DMS53 treated with DMSO at 0.1 percent for 48 hours (cell line): ENCODE results near the gene TCHP.
"Not testable (repeated sequence)": the region's sequence is repeated elsewhere in the genome, so short reads cannot be mapped to it uniquely, and the experiment has no call there.

Experiments used
- DNase-seq: peaks from one replicate; lab custom pipeline; 2025; ENCODE audit not compliant: unreplicated experiment; lab: John Stamatoyannopoulos, UW

The TCHP gene

GRCh38 chr12:109899783-109900751, at the start of gene TCHP:
TCHP (plus strand) TSS chr12:109900274; CDS start chr12:109903027, 2,753 bp downstream.
- peak; percentile 89 for DNase-seq

- not testable (repeated sequence) for DNase-seq
These were observed 49.6 kb upstream of the TCHP start for GRCh38 chr12:109850518-109850917.

- no peak for DNase-seq
These were observed 44.7 kb upstream of the TCHP start for GRCh38 chr12:109855377-109855776.

- no peak for DNase-seq
These were observed 42.4 kb upstream of the TCHP start for GRCh38 chr12:109857715-109858114.

GRCh38 chr12:109858764-109859163, 41.3 kb upstream of the TCHP start:
- no peak for DNase-seq

GRCh38 chr12:109860977-109861376, 39.1 kb upstream of the TCHP start:
- no peak for DNase-seq

- DNase-seq, result no peak
These were observed 38.3 kb upstream of the TCHP start for GRCh38 chr12:109861689-109862314.

- not testable (repeated sequence) for DNase-seq
These were observed 37.6 kb upstream of the TCHP start for GRCh38 chr12:109862491-109862890.

GRCh38 chr12:109863847-109864712, 36.0 kb upstream of the TCHP start:
- peak; percentile 35 for DNase-seq

- DNase-seq, result peak; percentile 47
These were observed 35.2 kb upstream of the TCHP start for GRCh38 chr12:109864916-109865315.

- no peak for DNase-seq
These were observed 31.7 kb upstream of the TCHP start for GRCh38 chr12:109868182-109869051.

- no peak for DNase-seq
These were observed 29.4 kb upstream of the TCHP start for GRCh38 chr12:109870648-109871047.

GRCh38 chr12:109871668-109872314, 28.3 kb upstream of the TCHP start:
- DNase-seq, result no peak

GRCh38 chr12:109873653-109874052, 26.4 kb upstream of the TCHP start:
- no peak for DNase-seq

GRCh38 chr12:109875572-109876131, 24.4 kb upstream of the TCHP start:
- peak; percentile 39 for DNase-seq

- DNase-seq, result no peak
These were observed 23.7 kb upstream of the TCHP start for GRCh38 chr12:109876406-109876805.

- DNase-seq, result no peak
These were observed 22.4 kb upstream of the TCHP start for GRCh38 chr12:109877504-109878246.

GRCh38 chr12:109878247-109878625, 21.8 kb upstream of the TCHP start:
- no peak for DNase-seq

GRCh38 chr12:109878749-109879148, 21.3 kb upstream of the TCHP start:
- no peak for DNase-seq
